ENCODE measurements around the gene TUBGCP5. TPM values are rescaled to one million over a fixed set of nuclear protein-coding genes. Genes with fewer than 3 reads are reported as not detected.

Gene TUBGCP5
- total and polyA plus RNA-seq, 10 of the 15 experiments (the other 5 are each of a cell fraction or from before 2014, with no cell fraction given): 6.4 to 29.2 (median 20.2) TPM

DNA sequence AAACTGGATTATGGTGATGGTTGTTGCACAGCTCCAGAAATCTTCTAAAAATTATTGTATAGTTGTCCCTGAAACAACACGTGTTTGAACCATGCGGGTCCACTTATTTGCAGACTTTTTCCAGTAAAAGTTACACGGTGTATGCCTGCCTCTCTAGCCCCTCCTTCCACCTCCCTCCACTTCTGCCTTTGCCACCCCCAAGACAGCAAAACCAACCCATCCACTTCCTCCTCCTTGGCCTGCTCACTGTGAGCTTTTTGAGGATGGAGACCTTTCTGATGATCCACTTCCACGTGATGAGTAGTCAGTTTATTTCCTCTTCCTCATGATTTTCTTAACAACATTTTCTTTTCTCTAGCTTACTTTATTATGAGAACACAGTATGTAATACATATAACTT is 64.6 kb downstream of the TUBGCP5 start:
- WGBS (ENCODE audit: insufficient coverage, insufficient replicate concordance, low lambda C conversion rate, missing lambda C conversion rate): 72% methylated on average over 4 of the region's 4 CpGs
- H3K9me3 ChIP-seq (replicated peaks; ENCODE audit: control insufficient read depth, insufficient read depth, low read length): no peaks in the 10 kb centered on the region; the same call in 1 of the 3 replicates
- ATAC-seq: no peak
- H3K4me3 ChIP-seq: no peak overlapping the region
- ChIA-PET RAD21 (ENCODE audit: unreplicated experiment) (no interaction called here), SMC1A (ENCODE audit: uncharacterized antibody, unreplicated experiment) (interaction anchor here (1.3 kb wide), 1 partner anchor 19 kb away, joined by 3 read pairs; no protein-coding TSS in a partner anchor), POLR2A (interaction anchor here (1.2 kb wide), 1 partner anchor 135 kb away, joined by 4 read pairs; no protein-coding TSS in a partner anchor), CTCF (interaction anchor here (0.6 kb wide), 2 partner anchors 10 to 493 kb away, joined by 3 read pairs; no protein-coding TSS in a partner anchor)
- H3K9ac ChIP-seq (ENCODE audit: control insufficient read depth, insufficient read depth, low read length): no peak overlapping the region
- DNase-seq (ENCODE audit: low read depth, low spot score): no peak
- H3K27me3 ChIP-seq (replicated peaks in 1 of 2; ENCODE audit: control insufficient read depth in 2 of 2, insufficient read depth in 2 of 2, low read length in 1 of 2): no peaks in the 10 kb centered on the region
- H3K27ac ChIP-seq (ENCODE audit: control insufficient read depth, insufficient read depth): no peak overlapping the region; the same call in 1 of the 2 replicates
- H3K4me2 ChIP-seq (ENCODE audit: control insufficient read depth, insufficient read depth): no peak overlapping the region
- no peak for FAIRE-seq
- H3K79me2 ChIP-seq (ENCODE audit: control insufficient read depth, insufficient read depth, low read length): peaks cover 37% of the 10 kb centered on the region
- intact Hi-C loops (cut with micrococcal nuclease; ENCODE audit: unreplicated experiment) (loop anchor here (5.0 to 10.0 kb wide), 2 partner anchors 37 to 120 kb away; no protein-coding TSS in a partner anchor), in situ Hi-C loops (cut with MboI) (no loop called here)
- peaks cover 3% of the 10 kb centered on the region for H4K20me1 ChIP-seq (ENCODE audit: control insufficient read depth, insufficient read depth)
- no peak for TF ChIP-seq NRF1 (conservative IDR thresholded peaks at IDR 0.05; ENCODE audit: low read depth, low read length)
- TF ChIP-seq, protein P1, sequence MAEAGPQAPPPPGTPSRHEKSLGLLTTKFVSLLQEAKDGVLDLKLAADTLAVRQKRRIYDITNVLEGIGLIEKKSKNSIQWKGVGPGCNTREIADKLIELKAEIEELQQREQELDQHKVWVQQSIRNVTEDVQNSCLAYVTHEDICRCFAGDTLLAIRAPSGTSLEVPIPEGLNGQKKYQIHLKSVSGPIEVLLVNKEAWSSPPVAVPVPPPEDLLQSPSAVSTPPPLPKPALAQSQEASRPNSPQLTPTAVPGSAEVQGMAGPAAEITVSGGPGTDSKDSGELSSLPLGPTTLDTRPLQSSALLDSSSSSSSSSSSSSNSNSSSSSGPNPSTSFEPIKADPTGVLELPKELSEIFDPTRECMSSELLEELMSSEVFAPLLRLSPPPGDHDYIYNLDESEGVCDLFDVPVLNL (IDR thresholded peaks at IDR 0.05; ENCODE audit: low read depth, low read length): no peak
- no peak for TF ChIP-seq RUNX3 (IDR thresholded peaks at IDR 0.05; ENCODE audit: low read length)
- no peak for TF ChIP-seq IKZF1 (conservative IDR thresholded peaks at IDR 0.05)
- no peak for TF ChIP-seq TCF3 (IDR thresholded peaks at IDR 0.05; ENCODE audit: borderline replicate concordance, insufficient read depth, low read depth, low read length)
- TF ChIP-seq SMC3 (IDR thresholded peaks at IDR 0.05; ENCODE audit: borderline replicate concordance, low read length): no peak
- no peak for TF ChIP-seq SIX5 (IDR thresholded peaks at IDR 0.05; ENCODE audit: low read depth, low read length, severe bottlenecking)
- TF ChIP-seq, protein P2, sequence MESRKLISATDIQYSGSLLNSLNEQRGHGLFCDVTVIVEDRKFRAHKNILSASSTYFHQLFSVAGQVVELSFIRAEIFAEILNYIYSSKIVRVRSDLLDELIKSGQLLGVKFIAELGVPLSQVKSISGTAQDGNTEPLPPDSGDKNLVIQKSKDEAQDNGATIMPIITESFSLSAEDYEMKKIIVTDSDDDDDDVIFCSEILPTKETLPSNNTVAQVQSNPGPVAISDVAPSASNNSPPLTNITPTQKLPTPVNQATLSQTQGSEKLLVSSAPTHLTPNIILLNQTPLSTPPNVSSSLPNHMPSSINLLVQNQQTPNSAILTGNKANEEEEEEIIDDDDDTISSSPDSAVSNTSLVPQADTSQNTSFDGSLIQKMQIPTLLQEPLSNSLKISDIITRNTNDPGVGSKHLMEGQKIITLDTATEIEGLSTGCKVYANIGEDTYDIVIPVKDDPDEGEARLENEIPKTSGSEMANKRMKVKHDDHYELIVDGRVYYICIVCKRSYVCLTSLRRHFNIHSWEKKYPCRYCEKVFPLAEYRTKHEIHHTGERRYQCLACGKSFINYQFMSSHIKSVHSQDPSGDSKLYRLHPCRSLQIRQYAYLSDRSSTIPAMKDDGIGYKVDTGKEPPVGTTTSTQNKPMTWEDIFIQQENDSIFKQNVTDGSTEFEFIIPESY (IDR thresholded peaks at IDR 0.05): no peak
- no peak for TF ChIP-seq ZNF217 (IDR thresholded peaks at IDR 0.05)
- no peak for TF ChIP-seq STAT3 (IDR thresholded peaks at IDR 0.05; ENCODE audit: low read depth, low read length)
- TF ChIP-seq, protein P3, sequence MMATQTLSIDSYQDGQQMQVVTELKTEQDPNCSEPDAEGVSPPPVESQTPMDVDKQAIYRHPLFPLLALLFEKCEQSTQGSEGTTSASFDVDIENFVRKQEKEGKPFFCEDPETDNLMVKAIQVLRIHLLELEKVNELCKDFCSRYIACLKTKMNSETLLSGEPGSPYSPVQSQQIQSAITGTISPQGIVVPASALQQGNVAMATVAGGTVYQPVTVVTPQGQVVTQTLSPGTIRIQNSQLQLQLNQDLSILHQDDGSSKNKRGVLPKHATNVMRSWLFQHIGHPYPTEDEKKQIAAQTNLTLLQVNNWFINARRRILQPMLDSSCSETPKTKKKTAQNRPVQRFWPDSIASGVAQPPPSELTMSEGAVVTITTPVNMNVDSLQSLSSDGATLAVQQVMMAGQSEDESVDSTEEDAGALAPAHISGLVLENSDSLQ (IDR thresholded peaks at IDR 0.05): no peak
- no peak for TF ChIP-seq KLF5 (IDR thresholded peaks at IDR 0.05; ENCODE audit: partially characterized antibody)
- TF ChIP-seq ZNF384 (IDR thresholded peaks at IDR 0.05; ENCODE audit: borderline replicate concordance, low read depth, low read length): no peak
- no peak for TF ChIP-seq NR2C1 (IDR thresholded peaks at IDR 0.05)
- no peak for TF ChIP-seq NR2F1 (conservative IDR thresholded peaks at IDR 0.05)
- no peak for TF ChIP-seq RB1 (IDR thresholded peaks at IDR 0.05; ENCODE audit: borderline replicate concordance)
- no peak for TF ChIP-seq TCF12 (IDR thresholded peaks at IDR 0.05; ENCODE audit: low read depth, low read length)
- H2AFZ ChIP-seq (ENCODE audit: control insufficient read depth, low read depth, low read length): no peak overlapping the region
- no TSS peak for BruUV-seq (replicated peaks)
- H3K36me3 ChIP-seq (ENCODE audit: control insufficient read depth in 2 of 2, insufficient read depth in 2 of 2, low read length in 1 of 2): no peaks in the 10 kb centered on the region
- H3K4me1 ChIP-seq (ENCODE audit: control insufficient read depth, insufficient read depth, low read length): peaks cover 18% of the 10 kb centered on the region
